ENCODE results near the gene ZNF593. TPM values are rescaled to one million over a fixed set of nuclear protein-coding genes. Genes with fewer than 3 reads are reported as not detected.

Gene ZNF593
- total RNA-seq, 1 donor from 2014 or later = 35.9 TPM

- H3K9me3 Mint-ChIP-seq (ENCODE audit: unreplicated experiment) = peaks cover 4% of the 10 kb centered on the region
- no peak for DNase-seq
- no peaks in the 10 kb centered on the region for H3K36me3 Mint-ChIP-seq (ENCODE audit: unreplicated experiment)
- H3K27ac Mint-ChIP-seq (ENCODE audit: unreplicated experiment) = no peak overlapping the region
- peaks cover under 1% of the 10 kb centered on the region for H3K4me1 Mint-ChIP-seq (ENCODE audit: low read depth, unreplicated experiment)
- TF ChIP-seq CTCF (IDR thresholded peaks at IDR 0.05; ENCODE audit: partially characterized antibody, unreplicated experiment) = no peak
- no peak overlapping the region for H3K4me3 Mint-ChIP-seq (ENCODE audit: unreplicated experiment)
- peaks cover 4% of the 10 kb centered on the region for H3K27me3 Mint-ChIP-seq (ENCODE audit: unreplicated experiment)
These were observed 26.1 kb downstream of the ZNF593 start for GRCh38 chr1:26195805-26196204.

GRCh38 chr1:26197301-26197700, 27.6 kb downstream of the ZNF593 start:
- H3K27me3 Mint-ChIP-seq (ENCODE audit: unreplicated experiment) = peaks cover 7% of the 10 kb centered on the region
- H3K27ac Mint-ChIP-seq (ENCODE audit: unreplicated experiment) = no peak overlapping the region
- peaks cover 4% of the 10 kb centered on the region for H3K9me3 Mint-ChIP-seq (ENCODE audit: unreplicated experiment)
- no peak overlapping the region for H3K4me3 Mint-ChIP-seq (ENCODE audit: unreplicated experiment)
- no peaks in the 10 kb centered on the region for H3K36me3 Mint-ChIP-seq (ENCODE audit: unreplicated experiment)
- peaks cover 5% of the 10 kb centered on the region for H3K4me1 Mint-ChIP-seq (ENCODE audit: low read depth, unreplicated experiment)
- TF ChIP-seq CTCF (IDR thresholded peaks at IDR 0.05; ENCODE audit: partially characterized antibody, unreplicated experiment) = no peak
- no peak for DNase-seq

GRCh38 chr1:26197813-26198212, 28.1 kb downstream of the ZNF593 start:
- no peak for TF ChIP-seq CTCF (IDR thresholded peaks at IDR 0.05; ENCODE audit: partially characterized antibody, unreplicated experiment)
- Mint-ChIP-seq H3K9me3 (ENCODE audit: unreplicated experiment) (peaks cover 4% of the 10 kb centered on the region), H3K36me3 (ENCODE audit: unreplicated experiment) (no peaks in the 10 kb centered on the region), H3K27ac (ENCODE audit: unreplicated experiment) (no peak overlapping the region), H3K4me3 (ENCODE audit: unreplicated experiment) (no peak overlapping the region), H3K4me1 (ENCODE audit: low read depth, unreplicated experiment) (peaks cover 5% of the 10 kb centered on the region), H3K27me3 (ENCODE audit: unreplicated experiment) (peaks cover 7% of the 10 kb centered on the region)
- no peak for DNase-seq

- H3K9me3 Mint-ChIP-seq (ENCODE audit: unreplicated experiment) = peaks cover 4% of the 10 kb centered on the region
- no peak for DNase-seq
- H3K4me3 Mint-ChIP-seq (ENCODE audit: unreplicated experiment) = no peak overlapping the region
- H3K27me3 Mint-ChIP-seq (ENCODE audit: unreplicated experiment) = peaks cover 10% of the 10 kb centered on the region
- H3K4me1 Mint-ChIP-seq (ENCODE audit: low read depth, unreplicated experiment) = peaks cover 19% of the 10 kb centered on the region
- H3K36me3 Mint-ChIP-seq (ENCODE audit: unreplicated experiment) = no peaks in the 10 kb centered on the region
- no peak for TF ChIP-seq CTCF (IDR thresholded peaks at IDR 0.05; ENCODE audit: partially characterized antibody, unreplicated experiment)
- H3K27ac Mint-ChIP-seq (ENCODE audit: unreplicated experiment) = no peak overlapping the region
These were observed 30.7 kb downstream of the ZNF593 start for GRCh38 chr1:26200413-26200812.

- peak; percentile 62 for DNase-seq
- peaks cover 7% of the 10 kb centered on the region for H3K27me3 Mint-ChIP-seq (ENCODE audit: unreplicated experiment)
- H3K4me3 Mint-ChIP-seq (ENCODE audit: unreplicated experiment) = peak overlapping the region; percentile 38
- H3K9me3 Mint-ChIP-seq (ENCODE audit: unreplicated experiment) = peaks cover 4% of the 10 kb centered on the region
- H3K4me1 Mint-ChIP-seq (ENCODE audit: low read depth, unreplicated experiment) = peaks cover 21% of the 10 kb centered on the region
- H3K36me3 Mint-ChIP-seq (ENCODE audit: unreplicated experiment) = no peaks in the 10 kb centered on the region
- TF ChIP-seq CTCF (IDR thresholded peaks at IDR 0.05; ENCODE audit: partially characterized antibody, unreplicated experiment) = no peak
- H3K27ac Mint-ChIP-seq (ENCODE audit: unreplicated experiment) = peak overlapping the region; percentile 68
These were observed 34.1 kb downstream of the ZNF593 start for GRCh38 chr1:26203642-26204318.
